ENCODE data around the gene PTPRZ1.
A peak's percentile ranks its signal among the peaks of the same experiment; 100 is the strongest.

Gene PTPRZ1

DNA sequence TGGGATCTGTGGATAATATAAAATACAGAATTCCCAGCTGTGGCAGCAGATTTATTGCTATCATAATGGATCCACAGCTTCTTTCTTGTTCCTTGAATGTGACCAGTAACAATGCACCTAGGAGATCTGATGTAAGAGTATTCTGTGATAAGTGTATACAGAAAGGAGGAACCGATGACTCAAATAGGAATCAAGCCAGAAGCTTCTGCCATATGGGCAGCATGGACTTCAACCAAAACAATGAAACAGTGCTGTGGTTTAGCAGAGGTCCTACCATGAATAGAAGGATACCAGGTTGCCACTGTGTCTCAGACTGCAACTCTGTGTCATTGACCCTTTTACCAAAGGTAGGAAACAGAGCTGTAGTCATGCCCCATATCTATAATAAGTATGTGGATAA lies 81.8 kb downstream of the PTPRZ1 start:
- DNase-seq (ENCODE audit: low spot score): peak; percentile 50

GRCh38 chr7:121957626-121958025 lies 84.7 kb downstream of the PTPRZ1 start:
- no peak for DNase-seq (ENCODE audit: low spot score)

DNA sequence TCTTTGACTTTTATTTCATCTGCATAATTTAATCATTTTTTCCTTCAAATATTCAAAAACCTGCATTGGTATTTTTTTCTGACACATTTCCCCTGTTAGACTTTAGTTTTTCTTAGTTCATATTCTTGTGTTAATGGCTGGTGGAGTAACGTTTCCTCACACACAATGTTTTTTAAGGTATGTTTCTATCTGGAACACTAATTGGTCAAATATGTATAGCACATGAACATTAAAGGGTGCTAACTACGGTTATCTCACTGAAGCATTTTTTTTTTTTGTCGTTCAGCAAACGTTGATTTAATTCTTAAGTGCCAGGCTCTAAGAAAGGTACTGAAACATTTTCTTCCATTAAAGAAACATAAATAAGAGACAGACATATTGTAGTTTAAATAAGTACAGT lies 87.7 kb downstream of the PTPRZ1 start:
- DNase-seq (ENCODE audit: low spot score): no peak

GRCh38 chr7:121961089-121961867 lies 88.3 kb downstream of the PTPRZ1 start:
- DNase-seq (ENCODE audit: low spot score): peak; percentile 80

DNA sequence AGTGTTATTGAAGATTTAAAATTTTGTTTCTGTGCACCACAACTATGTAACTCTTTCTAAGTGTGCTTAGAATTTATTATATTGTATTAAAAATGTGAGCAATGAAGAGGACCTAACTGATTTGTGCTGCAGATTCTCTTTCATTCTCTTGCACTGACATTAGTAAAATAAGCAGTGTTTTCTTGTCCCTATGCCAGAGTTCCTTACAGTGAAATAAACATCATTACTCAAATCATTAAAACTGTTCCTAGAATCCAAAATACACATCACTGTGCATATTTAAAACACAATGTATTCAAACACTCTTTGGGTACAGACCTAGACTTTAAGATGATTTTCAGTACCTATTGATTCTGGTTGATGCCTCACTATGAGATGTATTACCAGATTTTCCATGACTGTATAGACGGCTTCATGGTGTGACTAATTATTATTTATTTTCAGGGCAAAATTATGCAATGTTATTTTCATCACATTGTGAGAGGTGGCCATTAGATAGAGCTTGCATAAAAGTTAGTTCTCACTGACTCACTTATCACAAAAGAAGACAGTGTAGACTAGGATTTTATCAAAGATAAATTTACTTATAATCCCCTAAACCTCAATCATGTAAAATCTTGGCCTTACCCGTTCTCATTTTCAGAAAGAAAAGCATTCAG lies 93.4 kb downstream of the PTPRZ1 start:
- no peak for DNase-seq (ENCODE audit: low spot score)

DNA sequence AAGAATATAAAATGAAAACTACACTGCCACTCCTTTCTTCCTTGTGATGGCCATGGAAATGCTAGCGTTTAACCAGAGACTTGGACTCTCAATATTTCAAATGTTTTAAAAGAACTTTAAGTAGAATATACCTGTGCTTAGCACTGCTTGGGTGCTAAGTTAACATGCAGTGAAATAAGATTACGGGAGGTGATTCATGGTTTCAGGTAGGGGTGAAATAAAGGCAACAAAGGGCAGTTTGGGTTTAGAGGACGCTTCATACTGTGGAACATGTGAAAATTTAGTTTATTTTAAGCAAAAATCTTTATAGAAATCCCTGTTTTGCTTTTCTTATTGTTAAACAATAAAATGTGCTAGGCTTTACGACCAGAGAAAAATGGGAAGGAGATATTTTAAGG lies 94.0 kb downstream of the PTPRZ1 start:
- no peak for DNase-seq (ENCODE audit: low spot score)

DNA sequence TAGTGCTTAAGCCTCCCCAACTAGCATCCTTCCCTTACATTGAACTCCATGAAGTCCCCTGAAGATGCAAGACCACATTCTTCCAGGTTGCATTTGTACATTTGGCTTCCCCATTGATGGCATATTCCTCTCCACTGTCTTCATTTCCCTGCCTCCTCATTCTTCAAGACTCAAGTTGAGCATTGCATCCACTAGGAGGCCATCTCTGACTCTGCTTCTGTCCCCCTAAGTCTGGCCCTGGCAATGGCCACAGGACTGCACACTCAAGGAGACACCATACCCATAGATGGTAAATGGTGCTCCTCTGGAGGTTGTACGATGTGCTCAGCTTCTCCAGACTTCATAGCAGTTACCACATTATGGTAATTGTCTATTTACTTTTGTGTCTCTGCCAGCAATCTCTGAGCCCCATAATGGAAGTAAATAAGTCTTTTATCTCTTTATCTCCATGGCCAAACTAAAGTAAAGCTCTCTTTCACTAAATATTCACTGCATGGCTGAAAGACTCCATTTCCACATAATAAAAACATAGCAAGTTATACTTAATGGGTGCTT lies 112.6 kb downstream of the PTPRZ1 start:
- no peak for DNase-seq (ENCODE audit: low spot score)

- DNase-seq (ENCODE audit: low spot score): no peak
Observed at GRCh38 chr7:121992068-121992467, 119.1 kb downstream of the PTPRZ1 start.

DNA sequence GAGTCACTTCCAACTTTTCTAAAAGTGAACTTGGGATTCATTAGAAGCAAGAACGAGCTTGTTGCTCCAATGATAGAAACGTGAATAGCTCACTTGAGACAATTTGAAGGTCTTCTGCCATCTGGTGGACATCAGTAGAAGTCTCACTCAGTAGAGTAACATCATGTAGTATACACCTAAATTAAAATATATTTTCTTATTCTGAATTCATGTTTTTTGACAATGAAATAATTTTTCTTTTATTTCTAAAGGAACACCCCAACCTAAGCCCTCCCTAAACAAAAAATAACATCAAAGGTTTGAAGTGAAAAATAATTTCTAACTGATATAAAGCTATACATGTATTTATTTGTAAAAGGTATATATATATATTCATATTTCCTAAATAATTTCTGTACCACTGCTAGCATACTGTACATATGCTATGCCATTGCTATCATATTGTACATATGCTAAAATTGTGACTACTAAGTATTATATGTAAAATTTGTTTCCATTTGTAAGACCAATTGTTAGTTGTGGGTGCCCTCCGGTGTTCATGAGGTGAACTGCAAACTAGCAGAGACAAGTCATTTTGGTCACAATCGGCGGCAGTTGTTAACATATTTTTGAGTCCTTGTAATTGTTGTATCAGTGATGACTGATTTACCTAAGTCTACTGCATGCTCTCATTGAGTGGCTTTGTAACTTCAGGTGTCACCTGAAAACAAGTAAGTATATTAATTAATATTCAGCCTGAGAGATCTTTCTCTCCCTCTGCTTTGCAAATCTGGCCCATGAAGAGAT lies 121.9 kb downstream of the PTPRZ1 start:
- DNase-seq (ENCODE audit: low spot score): peak; percentile 67

- no peak for DNase-seq (ENCODE audit: low spot score)
Observed at GRCh38 chr7:122006687-122007086, 133.7 kb downstream of the PTPRZ1 start.

DNA sequence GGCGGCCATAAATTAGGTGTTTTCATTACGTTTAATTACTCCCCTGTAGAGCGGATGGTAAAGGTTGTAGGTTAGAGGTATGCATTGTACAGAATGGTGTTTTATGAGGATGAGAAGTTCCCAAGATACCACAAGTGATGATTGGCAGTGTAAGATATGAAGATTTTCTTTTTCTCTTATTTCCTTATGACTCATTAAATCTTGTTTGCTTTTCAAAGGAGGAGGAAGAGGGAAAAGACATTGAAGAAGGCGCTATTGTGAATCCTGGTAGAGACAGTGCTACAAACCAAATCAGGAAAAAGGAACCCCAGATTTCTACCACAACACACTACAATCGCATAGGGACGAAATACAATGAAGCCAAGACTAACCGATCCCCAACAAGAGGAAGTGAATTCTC lies 137.2 kb downstream of the PTPRZ1 start:
- DNase-seq (ENCODE audit: low spot score): no peak

DNA sequence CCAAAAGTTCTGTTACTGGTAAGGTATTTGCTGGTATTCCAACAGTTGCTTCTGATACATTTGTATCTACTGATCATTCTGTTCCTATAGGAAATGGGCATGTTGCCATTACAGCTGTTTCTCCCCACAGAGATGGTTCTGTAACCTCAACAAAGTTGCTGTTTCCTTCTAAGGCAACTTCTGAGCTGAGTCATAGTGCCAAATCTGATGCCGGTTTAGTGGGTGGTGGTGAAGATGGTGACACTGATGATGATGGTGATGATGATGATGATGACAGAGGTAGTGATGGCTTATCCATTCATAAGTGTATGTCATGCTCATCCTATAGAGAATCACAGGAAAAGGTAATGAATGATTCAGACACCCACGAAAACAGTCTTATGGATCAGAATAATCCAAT lies 140.1 kb downstream of the PTPRZ1 start:
- DNase-seq (ENCODE audit: low spot score): no peak

DNA sequence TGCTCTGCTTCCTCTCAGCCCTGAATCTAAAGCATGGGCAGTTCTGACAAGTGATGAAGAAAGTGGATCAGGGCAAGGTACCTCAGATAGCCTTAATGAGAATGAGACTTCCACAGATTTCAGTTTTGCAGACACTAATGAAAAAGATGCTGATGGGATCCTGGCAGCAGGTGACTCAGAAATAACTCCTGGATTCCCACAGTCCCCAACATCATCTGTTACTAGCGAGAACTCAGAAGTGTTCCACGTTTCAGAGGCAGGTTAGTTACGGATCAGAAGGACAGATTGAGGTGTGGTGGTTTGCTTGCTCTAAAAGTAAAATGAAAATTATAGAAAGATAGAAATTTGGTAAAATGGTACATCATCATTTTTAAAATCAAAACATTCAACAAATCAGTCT lies 140.7 kb downstream of the PTPRZ1 start:
- DNase-seq (ENCODE audit: low spot score): no peak

DNA sequence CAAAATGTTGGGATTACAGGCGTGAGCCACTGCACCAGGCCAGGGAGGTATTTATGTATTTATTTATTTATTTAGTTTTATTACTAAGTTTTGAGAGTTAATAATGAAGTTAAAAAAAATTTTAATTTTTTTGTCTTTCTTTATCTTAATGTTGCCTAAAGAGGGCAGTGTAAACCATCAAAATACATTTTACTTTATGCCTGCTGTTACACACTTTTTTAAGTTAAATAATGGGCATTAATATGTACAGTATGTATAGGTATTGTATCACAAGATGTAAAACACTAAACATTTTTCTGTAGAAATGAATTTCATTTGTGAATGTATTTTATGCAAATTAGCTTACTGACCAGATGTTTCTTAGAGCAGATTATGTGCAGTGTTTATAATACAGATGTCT lies 141.7 kb downstream of the PTPRZ1 start:
- DNase-seq (ENCODE audit: low spot score): no peak

- DNase-seq (ENCODE audit: low spot score): no peak
Observed at GRCh38 chr7:122018032-122018431, 145.1 kb downstream of the PTPRZ1 start.

- no peak for DNase-seq (ENCODE audit: low spot score)
Observed at GRCh38 chr7:122027058-122027457, 154.1 kb downstream of the PTPRZ1 start.

DNA sequence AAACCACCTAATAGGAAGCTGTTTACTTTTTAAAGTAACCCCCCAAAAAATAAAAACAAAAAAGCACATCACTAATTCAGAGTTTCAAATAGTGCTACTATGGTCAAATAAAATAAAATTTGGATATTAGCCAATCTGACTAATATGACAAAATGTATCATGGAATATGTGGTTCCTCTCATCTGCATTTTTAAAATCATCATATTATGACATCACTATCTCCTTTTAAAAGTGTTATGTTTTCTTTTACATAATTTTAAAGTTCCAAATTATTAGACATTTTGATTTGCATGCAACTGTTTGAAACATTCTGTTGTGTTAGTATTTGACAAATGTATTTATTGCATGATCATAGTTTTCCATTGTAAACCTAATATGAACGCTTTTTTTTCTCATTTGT lies 160.7 kb downstream of the PTPRZ1 start:
- no peak for DNase-seq (ENCODE audit: low spot score)

DNA sequence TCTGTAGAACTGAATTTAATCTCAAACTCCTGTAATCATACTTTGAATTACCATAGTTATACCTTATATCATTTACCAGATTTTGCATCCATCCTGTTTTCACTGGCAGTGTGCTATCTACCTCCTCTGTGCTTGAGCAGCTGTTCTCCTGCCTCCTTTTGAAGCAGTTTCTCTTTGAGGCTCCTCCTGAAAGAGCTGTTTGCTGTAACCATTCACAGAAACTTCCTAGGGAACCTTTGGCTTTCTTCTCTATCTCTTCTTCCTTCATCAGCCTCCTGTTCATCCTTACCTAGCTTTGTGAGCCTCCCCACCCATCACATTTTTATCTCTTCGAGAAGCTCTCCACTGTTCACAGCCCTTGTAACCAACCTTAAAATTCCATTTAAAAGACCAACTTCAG lies 162.9 kb downstream of the PTPRZ1 start:
- DNase-seq (ENCODE audit: low spot score): no peak

DNA sequence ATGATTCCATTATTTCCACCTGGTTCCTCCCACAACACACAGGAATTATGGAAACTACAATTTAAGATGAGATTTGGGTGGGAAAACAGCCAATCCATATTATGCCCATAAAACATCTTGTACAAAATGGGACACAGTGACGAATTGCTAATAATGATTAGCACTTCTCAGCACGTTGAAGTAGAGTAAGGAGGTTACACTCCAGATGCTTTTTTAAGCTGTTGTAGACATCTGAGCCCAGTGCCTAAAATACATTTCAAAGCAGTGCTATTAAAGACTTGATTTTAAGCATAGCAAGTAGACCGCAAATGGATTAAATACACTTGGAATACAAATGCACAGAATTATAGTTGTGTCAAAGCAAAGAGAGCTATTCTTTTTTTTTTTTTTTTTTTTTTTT lies 165.2 kb downstream of the PTPRZ1 start:
- DNase-seq (ENCODE audit: low spot score): no peak

DNA sequence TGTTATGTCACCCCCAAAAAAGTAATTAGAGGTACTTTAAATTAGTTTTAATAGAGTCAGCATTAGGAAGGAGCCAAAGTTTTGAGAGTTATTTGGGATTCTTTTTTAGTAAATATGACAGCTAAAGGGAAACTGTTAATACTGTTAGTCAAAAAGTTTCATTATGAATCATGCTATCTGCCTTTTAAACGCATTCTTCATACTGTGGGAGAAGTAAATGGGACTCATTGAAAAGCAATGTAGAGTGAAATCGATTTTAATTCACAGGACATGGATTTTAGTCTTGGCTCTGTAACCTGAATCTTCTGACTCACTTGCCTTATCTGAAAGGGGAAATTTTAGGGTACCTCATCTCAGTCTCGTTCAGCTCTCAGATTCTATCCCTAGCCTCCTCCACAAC lies 165.9 kb downstream of the PTPRZ1 start:
- DNase-seq (ENCODE audit: low spot score): no peak

DNA sequence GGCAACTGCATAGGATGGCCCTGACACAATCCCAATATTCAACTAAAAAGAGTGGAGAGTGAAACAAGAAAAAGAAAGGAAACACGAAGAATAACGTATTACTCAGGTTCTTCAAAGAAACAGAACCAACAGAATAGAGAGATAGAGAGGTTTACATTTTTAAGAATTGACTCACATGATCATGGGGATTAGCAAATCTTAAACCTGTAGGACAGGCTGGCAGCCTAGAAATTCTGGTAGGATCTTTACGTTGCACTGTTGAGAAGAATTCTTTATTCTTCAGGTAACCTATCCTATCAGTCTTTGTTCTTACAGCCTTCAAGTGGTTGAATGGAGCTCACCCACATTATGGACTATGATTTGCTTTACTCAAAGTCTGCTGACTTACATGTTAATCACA lies 167.2 kb downstream of the PTPRZ1 start:
- DNase-seq (ENCODE audit: low spot score): no peak

DNA sequence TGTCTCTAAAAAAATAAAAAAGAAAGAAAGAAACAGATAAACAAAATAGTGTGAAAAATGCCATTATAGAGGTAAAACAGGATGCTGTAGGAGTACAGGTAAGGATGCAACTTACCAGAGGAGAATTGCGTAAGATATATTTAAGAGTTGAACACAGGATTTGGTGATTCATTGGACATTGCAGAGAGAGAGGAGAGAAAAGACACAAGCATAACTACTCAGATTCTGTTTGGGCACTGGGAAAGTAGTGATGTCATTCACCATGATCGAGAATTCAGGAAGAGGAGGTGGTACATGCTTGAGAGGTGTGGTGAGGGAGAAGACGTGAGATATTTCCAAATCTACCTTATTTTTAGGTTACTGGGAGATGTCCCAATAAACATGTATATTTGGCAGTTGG lies 173.4 kb downstream of the PTPRZ1 start:
- DNase-seq (ENCODE audit: low spot score): no peak

GRCh38 chr7:122054393-122054792 lies 181.4 kb downstream of the PTPRZ1 start:
- no peak for DNase-seq (ENCODE audit: low spot score)
